ENCODE data around the gene MET.

Gene MET

GRCh38 chr7:116792813-116793212 is 120.8 kb downstream of the MET start:
- peaks cover 42% of the 10 kb centered on the region for H3K36me3 ChIP-seq (ENCODE audit: insufficient read depth, low read length)
- H3K4me1 ChIP-seq (ENCODE audit: control insufficient read depth, insufficient read depth, low read length): peaks cover 3% of the 10 kb centered on the region
- H3K9me3 ChIP-seq (replicated peaks; ENCODE audit: low read length): no peaks in the 10 kb centered on the region
- no peak overlapping the region for H3K4me2 ChIP-seq (ENCODE audit: low read length)
- H3K27me3 ChIP-seq (ENCODE audit: control insufficient read depth, insufficient read depth, low read length): no peaks in the 10 kb centered on the region
- H3K9ac ChIP-seq (ENCODE audit: low read depth, low read length): no peak overlapping the region
- H3K4me3 ChIP-seq (ENCODE audit: low read length): no peak overlapping the region

- Histone ChIP-seq H3K4me3 (ENCODE audit: low read length) (no peak overlapping the region), H3K9me3 (replicated peaks; ENCODE audit: low read length) (no peaks in the 10 kb centered on the region), H3K4me1 (ENCODE audit: control insufficient read depth, insufficient read depth, low read length) (peaks cover 11% of the 10 kb centered on the region), H3K36me3 (ENCODE audit: insufficient read depth, low read length) (peaks cover 45% of the 10 kb centered on the region), H3K27me3 (ENCODE audit: control insufficient read depth, insufficient read depth, low read length) (no peaks in the 10 kb centered on the region), H3K4me2 (ENCODE audit: low read length) (no peak overlapping the region), H3K9ac (ENCODE audit: low read depth, low read length) (no peak overlapping the region)
These were observed 121.9 kb downstream of the MET start for GRCh38 chr7:116793795-116794340.

- Histone ChIP-seq H3K4me2 (ENCODE audit: low read length) (no peak overlapping the region), H3K36me3 (ENCODE audit: insufficient read depth, low read length) (peaks cover 41% of the 10 kb centered on the region), H3K4me1 (ENCODE audit: control insufficient read depth, insufficient read depth, low read length) (peaks cover 24% of the 10 kb centered on the region)
These were observed 124.5 kb downstream of the MET start for GRCh38 chr7:116796471-116796870.

GRCh38 chr7:116797612-116798011 is 125.6 kb downstream of the MET start:
- Histone ChIP-seq H3K9ac (ENCODE audit: low read depth, low read length) (no peak overlapping the region), H3K4me2 (ENCODE audit: low read length) (no peak overlapping the region), H3K4me1 (ENCODE audit: control insufficient read depth, insufficient read depth, low read length) (peaks cover 35% of the 10 kb centered on the region), H3K27me3 (ENCODE audit: control insufficient read depth, insufficient read depth, low read length) (no peaks in the 10 kb centered on the region), H3K9me3 (replicated peaks; ENCODE audit: low read length) (no peaks in the 10 kb centered on the region), H3K4me3 (ENCODE audit: low read length) (no peak overlapping the region), H3K36me3 (ENCODE audit: insufficient read depth, low read length) (peaks cover 41% of the 10 kb centered on the region)

More at GRCh38 chr7:116796471-116796870, 124.5 kb downstream of the MET start:
- Histone ChIP-seq H3K9me3 (replicated peaks; ENCODE audit: low read length) (no peaks in the 10 kb centered on the region), H3K4me3 (ENCODE audit: low read length) (no peak overlapping the region), H3K27me3 (ENCODE audit: control insufficient read depth, insufficient read depth, low read length) (no peaks in the 10 kb centered on the region), H3K9ac (ENCODE audit: low read depth, low read length) (no peak overlapping the region)

GRCh38 chr7:116798232-116798631 is 126.2 kb downstream of the MET start:
- Histone ChIP-seq H3K4me1 (ENCODE audit: control insufficient read depth, insufficient read depth, low read length) (peaks cover 42% of the 10 kb centered on the region), H3K4me3 (ENCODE audit: low read length) (no peak overlapping the region), H3K36me3 (ENCODE audit: insufficient read depth, low read length) (peaks cover 41% of the 10 kb centered on the region), H3K4me2 (ENCODE audit: low read length) (no peak overlapping the region), H3K9ac (ENCODE audit: low read depth, low read length) (no peak overlapping the region), H3K9me3 (replicated peaks; ENCODE audit: low read length) (no peaks in the 10 kb centered on the region), H3K27me3 (ENCODE audit: control insufficient read depth, insufficient read depth, low read length) (no peaks in the 10 kb centered on the region)

GRCh38 chr7:116799916-116800315 is 127.9 kb downstream of the MET start:
- Histone ChIP-seq H3K27me3 (ENCODE audit: control insufficient read depth, insufficient read depth, low read length) (no peaks in the 10 kb centered on the region), H3K36me3 (ENCODE audit: insufficient read depth, low read length) (peaks cover 32% of the 10 kb centered on the region), H3K4me3 (ENCODE audit: low read length) (no peak overlapping the region), H3K9ac (ENCODE audit: low read depth, low read length) (no peak overlapping the region), H3K9me3 (replicated peaks; ENCODE audit: low read length) (no peaks in the 10 kb centered on the region), H3K4me2 (ENCODE audit: low read length) (no peak overlapping the region), H3K4me1 (ENCODE audit: control insufficient read depth, insufficient read depth, low read length) (peaks cover 53% of the 10 kb centered on the region)

GRCh38 chr7:116800594-116800993 is 128.6 kb downstream of the MET start:
- Histone ChIP-seq H3K9ac (ENCODE audit: low read depth, low read length) (no peak overlapping the region), H3K4me2 (ENCODE audit: low read length) (no peak overlapping the region), H3K4me3 (ENCODE audit: low read length) (no peak overlapping the region), H3K36me3 (ENCODE audit: insufficient read depth, low read length) (peaks cover 28% of the 10 kb centered on the region), H3K4me1 (ENCODE audit: control insufficient read depth, insufficient read depth, low read length) (peaks cover 59% of the 10 kb centered on the region), H3K27me3 (ENCODE audit: control insufficient read depth, insufficient read depth, low read length) (no peaks in the 10 kb centered on the region), H3K9me3 (replicated peaks; ENCODE audit: low read length) (no peaks in the 10 kb centered on the region)

- Histone ChIP-seq H3K36me3 (ENCODE audit: insufficient read depth, low read length) (peaks cover 22% of the 10 kb centered on the region), H3K4me1 (ENCODE audit: control insufficient read depth, insufficient read depth, low read length) (peaks cover 59% of the 10 kb centered on the region), H3K27me3 (ENCODE audit: control insufficient read depth, insufficient read depth, low read length) (no peaks in the 10 kb centered on the region), H3K4me2 (ENCODE audit: low read length) (peak overlapping the region; percentile 33), H3K9me3 (replicated peaks; ENCODE audit: low read length) (no peaks in the 10 kb centered on the region), H3K4me3 (ENCODE audit: low read length) (no peak overlapping the region), H3K9ac (ENCODE audit: low read depth, low read length) (peak overlapping the region; percentile 6)
These were observed 129.2 kb downstream of the MET start for GRCh38 chr7:116801092-116801710.

GRCh38 chr7:116802144-116802745 is 130.2 kb downstream of the MET start:
- H3K4me1 ChIP-seq (ENCODE audit: control insufficient read depth, insufficient read depth, low read length): peaks cover 59% of the 10 kb centered on the region
- peaks cover 12% of the 10 kb centered on the region for H3K36me3 ChIP-seq (ENCODE audit: insufficient read depth, low read length)
- peak overlapping the region; percentile 2 for H3K4me3 ChIP-seq (ENCODE audit: low read length)
- H3K9ac ChIP-seq (ENCODE audit: low read depth, low read length): peak overlapping the region; percentile 58
- no peaks in the 10 kb centered on the region for H3K27me3 ChIP-seq (ENCODE audit: control insufficient read depth, insufficient read depth, low read length)
- H3K4me2 ChIP-seq (ENCODE audit: low read length): peak overlapping the region; percentile 53
- no peaks in the 10 kb centered on the region for H3K9me3 ChIP-seq (replicated peaks; ENCODE audit: low read length)

GRCh38 chr7:116802746-116803152 is 130.8 kb downstream of the MET start:
- peak overlapping the region; percentile 2 for H3K4me3 ChIP-seq (ENCODE audit: low read length)
- peaks cover 56% of the 10 kb centered on the region for H3K4me1 ChIP-seq (ENCODE audit: control insufficient read depth, insufficient read depth, low read length)
- peaks cover 10% of the 10 kb centered on the region for H3K36me3 ChIP-seq (ENCODE audit: insufficient read depth, low read length)
- H3K4me2 ChIP-seq (ENCODE audit: low read length): peak overlapping the region; percentile 53
- no peaks in the 10 kb centered on the region for H3K9me3 ChIP-seq (replicated peaks; ENCODE audit: low read length)
- peak overlapping the region; percentile 58 for H3K9ac ChIP-seq (ENCODE audit: low read depth, low read length)
- H3K27me3 ChIP-seq (ENCODE audit: control insufficient read depth, insufficient read depth, low read length): no peaks in the 10 kb centered on the region

- no peak overlapping the region for H3K4me2 ChIP-seq (ENCODE audit: low read length)
These were observed 132.5 kb downstream of the MET start for GRCh38 chr7:116804471-116804870.

GRCh38 chr7:116805100-116805544 is 133.1 kb downstream of the MET start:
- Histone ChIP-seq H3K4me1 (ENCODE audit: control insufficient read depth, insufficient read depth, low read length) (peaks cover 48% of the 10 kb centered on the region), H3K4me3 (ENCODE audit: low read length) (no peak overlapping the region), H3K9ac (ENCODE audit: low read depth, low read length) (no peak overlapping the region), H3K36me3 (ENCODE audit: insufficient read depth, low read length) (no peaks in the 10 kb centered on the region), H3K27me3 (ENCODE audit: control insufficient read depth, insufficient read depth, low read length) (no peaks in the 10 kb centered on the region), H3K9me3 (replicated peaks; ENCODE audit: low read length) (no peaks in the 10 kb centered on the region), H3K4me2 (ENCODE audit: low read length) (peak overlapping the region; percentile 11)

More at GRCh38 chr7:116804471-116804870, 132.5 kb downstream of the MET start:
- Histone ChIP-seq H3K9ac (ENCODE audit: low read depth, low read length) (no peak overlapping the region), H3K36me3 (ENCODE audit: insufficient read depth, low read length) (no peaks in the 10 kb centered on the region), H3K9me3 (replicated peaks; ENCODE audit: low read length) (no peaks in the 10 kb centered on the region), H3K4me3 (ENCODE audit: low read length) (no peak overlapping the region), H3K27me3 (ENCODE audit: control insufficient read depth, insufficient read depth, low read length) (no peaks in the 10 kb centered on the region), H3K4me1 (ENCODE audit: control insufficient read depth, insufficient read depth, low read length) (peaks cover 48% of the 10 kb centered on the region)

Measured in skeletal muscle satellite cell (primary cell).